ENCODE results near the gene AUTS2.

AUTS2 gene

DNA sequence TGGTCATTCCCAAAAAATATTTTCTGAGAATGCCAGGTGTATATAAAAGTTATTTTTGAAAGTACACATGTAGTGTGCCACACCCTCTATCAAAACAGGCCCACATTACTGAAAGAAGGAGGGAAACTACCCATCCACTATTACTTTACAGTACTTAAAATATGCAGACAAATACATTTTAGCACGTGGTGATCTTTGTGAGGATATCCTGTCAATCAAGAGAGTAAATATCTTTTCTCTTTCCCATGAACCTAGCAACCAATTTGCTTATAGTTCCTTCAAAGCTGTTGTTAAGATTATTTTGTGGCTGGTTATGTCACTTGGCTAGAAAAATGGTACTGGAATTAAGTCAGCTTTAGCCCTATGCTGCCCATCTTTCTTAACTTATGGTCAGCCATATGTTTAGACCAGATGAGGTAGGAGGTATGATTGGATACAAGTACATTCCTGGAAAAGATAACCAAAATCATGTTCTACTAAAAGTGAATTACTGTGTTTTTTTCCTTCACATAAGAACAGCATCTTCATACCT, 70.1 kb downstream of the AUTS2 start:
- TF ChIP-seq GATA3 (IDR thresholded peaks at IDR 0.05; ENCODE audit: low read depth, low read length): no peak
- no peak for TF ChIP-seq GATA2 (IDR thresholded peaks at IDR 0.05; ENCODE audit: low read depth, low read length)

GRCh38 chr7:69670701-69671100, 72.4 kb downstream of the AUTS2 start:
- TF ChIP-seq GATA3 (IDR thresholded peaks at IDR 0.05; ENCODE audit: low read depth, low read length): no peak
- TF ChIP-seq GATA2 (IDR thresholded peaks at IDR 0.05; ENCODE audit: low read depth, low read length): no peak

DNA sequence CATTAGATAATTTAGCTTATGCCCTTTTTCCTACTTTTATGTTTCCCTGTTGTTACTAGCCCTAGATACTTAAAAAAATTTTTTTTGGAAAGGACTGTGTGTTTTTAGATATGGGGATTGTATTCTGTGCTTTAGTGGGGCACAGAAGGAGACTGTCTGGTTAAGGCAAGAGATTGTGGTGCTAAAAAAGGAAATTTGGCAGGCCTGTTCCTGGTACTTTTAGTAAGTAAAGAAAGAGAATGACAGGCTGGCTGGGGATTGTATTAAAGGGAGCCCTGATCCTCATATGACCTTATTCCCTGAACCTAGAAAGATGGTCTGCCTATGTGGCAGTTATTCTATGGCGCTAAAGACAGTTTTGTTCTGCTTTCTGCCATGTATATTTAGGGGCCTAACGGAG, 74.8 kb downstream of the AUTS2 start:
- TF ChIP-seq GATA3 (IDR thresholded peaks at IDR 0.05; ENCODE audit: low read depth, low read length): no peak
- no peak for TF ChIP-seq GATA2 (IDR thresholded peaks at IDR 0.05; ENCODE audit: low read depth, low read length)

DNA sequence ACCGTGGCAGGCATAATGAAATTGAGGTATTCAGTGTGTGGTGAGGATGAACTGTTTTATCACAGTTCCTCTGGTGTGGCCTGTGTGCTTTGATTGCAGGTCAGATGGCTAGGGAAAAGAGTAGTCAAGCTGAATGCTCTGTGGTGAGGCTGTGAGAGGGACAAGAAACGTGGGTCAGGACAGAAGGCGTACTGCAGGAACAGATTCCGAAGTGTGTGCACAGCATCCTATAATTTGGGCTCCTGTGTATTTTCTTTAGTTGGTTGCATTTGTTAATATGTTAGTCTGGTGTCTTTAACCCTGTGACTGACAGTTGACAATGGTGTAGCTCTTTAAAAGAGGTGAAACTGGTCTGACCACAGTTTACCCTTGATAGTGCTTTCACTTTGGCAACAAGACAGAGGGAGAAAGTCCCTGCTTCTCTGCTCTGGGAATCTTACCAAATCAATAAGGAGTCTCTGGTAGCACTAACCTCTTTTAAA, 76.5 kb downstream of the AUTS2 start:
- TF ChIP-seq GATA2 (IDR thresholded peaks at IDR 0.05; ENCODE audit: low read depth, low read length): no peak
- TF ChIP-seq GATA3 (IDR thresholded peaks at IDR 0.05; ENCODE audit: low read depth, low read length): no peak

DNA sequence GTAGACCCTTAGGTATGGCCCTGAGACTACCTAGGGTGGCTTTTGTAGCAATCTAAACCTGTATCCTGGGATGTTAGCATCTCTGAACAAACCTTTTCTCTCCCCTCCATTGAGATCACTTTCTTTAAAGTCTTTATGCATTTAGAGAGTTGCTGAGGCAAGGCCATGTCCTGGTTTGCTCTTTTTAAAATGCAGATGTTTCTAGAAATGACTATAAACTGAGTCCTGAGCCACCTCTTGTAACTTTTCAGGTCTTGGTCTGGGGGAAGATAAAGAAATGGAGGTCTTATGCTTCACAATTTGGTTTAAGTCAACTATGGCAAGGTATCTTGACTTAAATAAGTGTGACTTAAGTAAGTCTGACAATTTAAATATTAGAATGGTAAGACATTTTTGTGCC, 78.0 kb downstream of the AUTS2 start:
- TF ChIP-seq GATA2 (IDR thresholded peaks at IDR 0.05; ENCODE audit: low read depth, low read length) (no peak), GATA3 (IDR thresholded peaks at IDR 0.05; ENCODE audit: low read depth, low read length) (no peak)

DNA sequence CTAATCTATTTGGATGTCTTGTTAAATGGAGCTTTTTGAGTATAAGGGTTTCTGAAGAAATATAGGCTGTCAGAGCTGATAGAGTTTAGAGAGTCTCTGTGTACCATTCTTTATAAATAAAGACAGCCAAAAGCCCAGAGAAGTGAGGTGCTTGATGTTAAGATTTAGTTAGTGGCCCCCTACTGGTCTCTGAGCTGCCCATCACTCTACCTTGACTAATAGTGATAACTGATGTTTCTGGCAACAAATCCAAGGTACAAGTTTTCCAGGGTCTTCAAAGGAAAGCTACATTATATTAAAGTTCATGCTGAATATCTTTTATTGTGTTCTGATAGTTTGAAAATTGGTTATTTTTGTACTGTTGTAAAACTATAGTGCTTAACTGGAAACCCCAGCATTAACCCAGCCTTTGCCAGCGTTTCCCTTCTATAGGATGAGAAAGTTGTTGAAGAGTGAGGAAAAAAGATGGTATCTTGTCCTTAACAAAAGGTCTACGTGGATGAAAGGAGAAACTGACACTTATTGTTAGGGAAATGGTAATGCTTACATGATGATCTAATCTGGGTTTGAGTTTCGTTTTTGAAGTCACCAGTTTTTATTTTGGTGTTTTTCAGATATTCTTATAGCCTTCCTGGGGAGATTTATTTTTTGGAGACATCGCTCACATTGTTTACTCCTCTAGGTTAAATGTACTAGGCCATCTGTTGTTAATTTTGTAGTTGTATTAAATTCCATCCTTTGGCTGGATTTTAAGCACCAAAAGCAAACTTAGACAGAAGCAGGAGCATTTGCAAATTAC, 79.0 kb downstream of the AUTS2 start:
- TF ChIP-seq GATA3 (IDR thresholded peaks at IDR 0.05; ENCODE audit: low read depth, low read length): peak; percentile 13
- no peak for TF ChIP-seq GATA2 (IDR thresholded peaks at IDR 0.05; ENCODE audit: low read depth, low read length)

GRCh38 chr7:69677881-69678493, 79.7 kb downstream of the AUTS2 start:
- TF ChIP-seq GATA2 (IDR thresholded peaks at IDR 0.05; ENCODE audit: low read depth, low read length): no peak
- no peak for TF ChIP-seq GATA3 (IDR thresholded peaks at IDR 0.05; ENCODE audit: low read depth, low read length)

DNA sequence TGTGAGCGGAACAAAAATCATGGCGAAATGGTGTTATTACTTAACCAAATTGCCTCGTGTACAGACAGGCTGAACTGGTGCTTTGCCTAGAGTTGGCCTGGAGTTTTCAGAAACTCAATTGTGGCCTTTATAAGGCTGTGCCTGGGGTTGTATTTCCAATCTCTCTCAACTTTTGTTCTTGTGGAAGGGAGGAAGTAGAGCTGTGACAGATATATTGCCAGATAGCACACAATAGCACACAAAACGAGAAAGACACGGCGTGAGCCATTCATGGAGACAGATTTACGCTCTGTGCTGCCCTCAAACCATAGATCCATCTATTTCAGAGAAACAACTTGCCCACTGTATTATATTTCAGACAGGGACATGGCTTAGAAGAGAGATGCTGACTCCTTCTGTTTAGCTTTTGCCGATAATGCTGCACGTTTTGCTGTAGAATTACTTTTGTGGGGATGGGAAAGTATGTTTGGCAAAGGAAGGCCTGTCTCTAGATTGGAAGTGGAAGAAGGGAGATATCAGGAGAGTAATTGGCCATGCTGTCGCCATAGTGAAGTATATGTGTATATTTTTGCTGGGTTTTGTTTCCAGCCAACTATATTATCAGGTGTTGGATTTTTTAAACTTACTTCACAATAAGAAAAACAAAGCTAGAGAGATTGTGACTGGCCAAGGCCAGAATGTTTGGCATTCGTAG, 80.4 kb downstream of the AUTS2 start:
- TF ChIP-seq GATA3 (IDR thresholded peaks at IDR 0.05; ENCODE audit: low read depth, low read length) (no peak), GATA2 (IDR thresholded peaks at IDR 0.05; ENCODE audit: low read depth, low read length) (peak; percentile 45; the same call in 1 of the 2 replicates)

GRCh38 chr7:69681181-69681580, 82.9 kb downstream of the AUTS2 start:
- TF ChIP-seq GATA2 (IDR thresholded peaks at IDR 0.05; ENCODE audit: low read depth, low read length) (no peak), GATA3 (IDR thresholded peaks at IDR 0.05; ENCODE audit: low read depth, low read length) (no peak)

DNA sequence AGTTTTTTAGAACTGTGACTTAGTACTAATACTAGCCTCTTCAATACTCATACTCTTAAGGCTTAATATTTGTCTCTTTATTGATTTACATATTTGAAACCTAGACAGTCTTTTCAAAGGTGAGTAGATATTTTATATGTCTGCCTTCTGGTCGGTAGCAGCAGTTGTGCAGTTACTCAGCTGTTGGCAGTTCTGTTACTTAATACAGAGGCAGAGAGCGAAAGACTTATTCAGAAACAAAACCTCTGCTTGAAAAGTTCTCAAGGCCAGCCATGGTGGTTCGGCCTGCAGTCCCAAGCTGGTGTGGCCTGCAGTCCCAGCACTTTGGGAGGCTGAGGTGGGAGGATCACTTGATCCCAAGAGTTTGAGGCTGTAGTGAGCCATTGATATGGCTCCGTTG, 84.2 kb downstream of the AUTS2 start:
- TF ChIP-seq GATA2 (IDR thresholded peaks at IDR 0.05; ENCODE audit: low read depth, low read length) (no peak), GATA3 (IDR thresholded peaks at IDR 0.05; ENCODE audit: low read depth, low read length) (no peak)

DNA sequence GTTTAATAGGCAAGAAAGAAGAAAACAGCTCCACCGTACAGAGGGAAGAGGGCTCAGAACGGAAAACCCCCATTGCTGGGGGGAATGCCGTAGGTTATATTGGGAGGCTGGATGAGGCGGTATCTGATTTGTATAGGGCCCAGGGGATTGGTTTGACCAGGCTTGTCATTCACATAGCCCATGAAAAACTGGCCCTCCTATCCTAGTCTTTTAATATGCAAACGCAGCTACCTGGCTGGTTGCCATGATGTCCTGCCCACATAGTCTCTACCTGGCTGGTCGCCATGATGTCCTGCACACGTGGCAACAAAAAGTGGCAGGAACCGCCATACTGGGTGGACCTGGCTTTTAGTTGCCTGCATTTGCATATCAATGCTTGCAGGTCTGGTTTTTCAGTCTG, 84.7 kb downstream of the AUTS2 start:
- no peak for TF ChIP-seq GATA3 (IDR thresholded peaks at IDR 0.05; ENCODE audit: low read depth, low read length)
- TF ChIP-seq GATA2 (IDR thresholded peaks at IDR 0.05; ENCODE audit: low read depth, low read length): no peak

GRCh38 chr7:69684369-69685292, 86.4 kb downstream of the AUTS2 start:
- no peak for TF ChIP-seq GATA2 (IDR thresholded peaks at IDR 0.05; ENCODE audit: low read depth, low read length)
- TF ChIP-seq GATA3 (IDR thresholded peaks at IDR 0.05; ENCODE audit: low read depth, low read length): no peak

- TF ChIP-seq GATA3 (IDR thresholded peaks at IDR 0.05; ENCODE audit: low read depth, low read length) (no peak), GATA2 (IDR thresholded peaks at IDR 0.05; ENCODE audit: low read depth, low read length) (no peak)
Observed at GRCh38 chr7:69685293-69685631, 87.0 kb downstream of the AUTS2 start.
